GM21390 (cell line): ENCODE measurements around the gene GDAP1L1.
A peak's percentile ranks its signal among the peaks of the same experiment; 100 is the strongest.

ENCODE experiments used
- ATAC-seq: cut with Tn5 transposase; IDR thresholded peaks from one replicate; pipeline ENCODE4 v1.9.1; 2021; ENCODE audit not compliant: unreplicated experiment

GDAP1L1 gene

DNA sequence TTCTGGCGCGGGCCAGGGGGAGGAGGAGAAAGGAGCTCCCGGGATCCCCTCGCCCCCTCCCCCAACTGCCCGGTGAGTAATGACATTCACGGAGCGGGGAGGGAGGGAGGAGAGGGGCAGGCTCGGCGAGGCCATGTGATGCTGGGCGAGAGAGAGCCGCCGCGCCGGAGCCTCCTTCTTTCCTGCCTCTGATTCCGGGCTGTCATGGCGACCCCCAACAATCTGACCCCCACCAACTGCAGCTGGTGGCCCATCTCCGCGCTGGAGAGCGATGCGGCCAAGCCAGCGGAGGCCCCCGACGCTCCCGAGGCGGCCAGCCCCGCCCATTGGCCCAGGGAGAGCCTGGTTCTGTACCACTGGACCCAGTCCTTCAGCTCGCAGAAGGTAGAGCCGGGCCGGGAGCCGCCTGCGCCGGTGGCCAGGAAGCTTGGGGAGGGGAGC, at the start of gene GDAP1L1:
GDAP1L1 (plus strand) TSS at position 178 of the 441 bp plus-strand sequence; CDS start at position 205, 27 bp downstream.
- no peak for ATAC-seq

GRCh38 chr20:44198872-44199271, 48.2 kb upstream of the GDAP1L1 start:
- ATAC-seq: no peak

DNA sequence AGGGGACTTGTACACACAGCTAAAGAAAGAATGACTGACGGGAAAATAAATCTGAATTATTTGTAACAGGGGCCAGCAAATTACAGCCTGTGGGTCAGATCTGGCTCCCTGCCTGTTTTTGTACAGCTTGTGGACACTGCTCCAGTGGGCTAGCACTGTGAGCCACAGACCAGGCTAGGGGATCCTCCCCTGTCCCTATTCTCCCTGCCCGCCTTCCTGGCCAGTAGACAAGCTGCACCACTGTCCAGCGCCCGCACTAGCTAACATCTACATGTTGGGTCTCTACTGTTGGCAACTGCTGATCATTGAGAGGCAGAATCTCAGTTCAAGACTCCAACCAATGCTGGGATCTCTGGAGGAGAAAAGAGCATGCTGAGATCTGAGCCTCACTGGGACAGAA, 47.2 kb upstream of the GDAP1L1 start:
- ATAC-seq: no peak

- no peak for ATAC-seq
These were observed 46.7 kb upstream of the GDAP1L1 start for GRCh38 chr20:44200371-44200770.

DNA sequence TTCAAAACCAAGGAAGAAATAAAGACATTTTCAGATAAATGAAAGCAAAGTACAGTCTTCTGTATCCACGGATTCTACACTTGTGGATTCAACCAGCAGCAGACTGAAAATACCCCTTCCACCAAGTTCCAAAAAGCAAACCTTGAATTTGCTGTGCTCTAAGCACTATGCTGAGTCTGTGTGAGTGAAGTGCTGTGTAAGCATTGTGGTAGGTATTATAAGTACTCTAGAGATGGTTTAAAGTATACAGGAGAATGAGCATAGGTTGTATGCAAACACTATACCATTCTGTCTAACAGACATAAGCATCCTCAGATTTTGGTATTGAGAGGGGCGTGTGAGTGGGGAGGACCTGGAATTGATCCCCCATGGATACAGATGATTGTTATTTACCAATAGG, 46.1 kb upstream of the GDAP1L1 start:
- ATAC-seq: no peak

DNA sequence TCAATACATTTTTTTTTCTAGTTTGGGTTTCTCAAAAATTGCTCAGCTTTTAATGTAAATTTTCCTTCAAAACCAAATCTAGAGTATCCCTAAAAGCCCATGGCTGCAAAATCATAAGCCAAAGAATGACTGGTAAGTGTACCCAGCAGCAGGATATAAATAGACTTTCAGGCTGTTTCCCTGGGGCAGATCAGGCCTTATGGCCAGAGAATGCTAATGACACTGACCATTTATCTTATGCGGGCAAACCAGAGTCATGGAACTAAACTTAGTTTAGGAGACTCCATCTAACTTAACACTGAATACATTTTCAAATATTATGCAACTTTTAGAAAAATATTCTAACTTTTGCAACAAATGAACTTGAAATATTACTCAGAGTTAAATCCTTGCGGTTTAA, 43.9 kb upstream of the GDAP1L1 start:
- no peak for ATAC-seq

GRCh38 chr20:44204156-44204831, 42.8 kb upstream of the GDAP1L1 start:
- no peak for ATAC-seq

DNA sequence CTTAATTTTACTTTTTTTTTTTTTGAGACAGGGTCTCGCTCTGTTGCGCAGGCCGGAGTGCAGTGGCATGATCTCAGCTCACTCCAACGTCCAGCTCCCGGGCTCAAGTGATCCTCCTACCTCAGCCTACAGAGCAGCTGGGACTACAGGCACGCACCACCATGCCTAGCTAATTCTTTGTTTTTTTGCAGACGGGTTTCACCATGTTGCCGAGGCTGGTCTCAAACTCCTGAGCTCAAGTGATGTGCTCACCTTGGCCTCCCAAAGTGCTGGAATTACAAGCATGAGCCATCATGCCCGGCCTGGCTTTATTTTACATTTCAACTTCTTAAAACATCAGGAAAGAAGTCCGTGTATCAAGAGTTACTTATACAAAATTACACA, 42.3 kb upstream of the GDAP1L1 start:
- no peak for ATAC-seq

- no peak for ATAC-seq
These were observed 41.0 kb upstream of the GDAP1L1 start for GRCh38 chr20:44206132-44206531.

DNA sequence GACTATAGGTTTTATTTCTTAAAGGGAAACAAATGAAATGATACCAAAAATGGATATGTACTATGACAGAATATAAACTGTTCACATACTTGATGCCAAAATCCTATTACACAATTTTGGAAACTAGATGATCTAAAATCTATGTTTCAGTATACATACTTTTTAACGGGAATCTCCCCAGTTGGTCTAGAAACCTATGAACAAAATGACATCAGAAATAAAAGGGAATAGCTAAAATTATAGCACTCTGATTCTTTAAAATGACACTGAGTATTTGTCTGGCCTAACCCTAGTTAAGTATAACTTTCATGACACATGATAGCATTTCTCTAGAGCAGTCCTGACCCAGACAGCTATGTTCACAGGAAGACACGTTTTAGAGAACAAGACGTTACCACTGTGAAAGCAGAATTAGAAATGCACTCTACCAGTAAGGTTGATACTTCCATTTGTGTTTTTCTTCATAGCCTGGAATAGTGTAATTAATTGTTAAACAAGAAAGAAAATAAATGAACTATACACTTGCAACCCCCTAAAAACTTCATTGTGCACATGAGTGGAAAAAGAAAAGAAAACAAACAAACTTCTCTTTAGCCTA, 39.9 kb upstream of the GDAP1L1 start:
- no peak for ATAC-seq

DNA sequence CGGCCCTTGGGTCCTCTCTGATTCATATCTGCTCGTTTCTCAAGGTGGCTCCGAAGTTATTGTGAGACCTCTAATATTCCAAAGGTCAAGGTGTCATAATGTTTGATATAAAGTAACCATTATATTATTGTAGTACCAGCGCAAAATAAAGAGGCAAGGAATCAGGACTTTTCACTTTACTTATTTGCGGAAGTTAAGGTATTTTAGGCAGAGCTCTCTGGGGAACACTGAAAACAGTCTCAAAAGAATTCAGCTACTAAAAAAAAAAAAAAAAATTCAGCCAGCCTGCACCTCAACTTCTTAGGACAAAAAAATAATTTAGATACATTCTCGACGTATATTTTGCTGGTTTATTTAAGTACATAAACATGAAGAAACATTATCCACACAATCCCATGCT, 38.9 kb upstream of the GDAP1L1 start:
- no peak for ATAC-seq

DNA sequence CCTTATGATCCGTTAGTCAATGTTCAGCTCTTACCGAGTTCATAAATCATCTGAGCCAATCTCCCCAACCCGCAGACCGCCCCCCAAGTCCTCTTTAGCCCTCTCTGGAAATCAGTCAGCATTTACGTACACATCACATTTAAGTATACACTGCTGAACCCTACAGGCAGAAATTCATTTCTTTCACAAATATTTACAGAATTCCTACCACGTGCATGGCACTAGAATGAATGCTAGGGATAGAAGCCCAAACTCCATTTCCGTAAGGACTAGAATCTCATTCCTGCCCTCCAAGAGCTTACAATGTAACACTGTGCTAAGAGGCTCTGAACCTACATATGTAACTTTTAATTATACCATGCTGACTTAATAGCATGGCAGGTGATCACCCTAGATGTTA, 38.3 kb upstream of the GDAP1L1 start:
- ATAC-seq: no peak

DNA sequence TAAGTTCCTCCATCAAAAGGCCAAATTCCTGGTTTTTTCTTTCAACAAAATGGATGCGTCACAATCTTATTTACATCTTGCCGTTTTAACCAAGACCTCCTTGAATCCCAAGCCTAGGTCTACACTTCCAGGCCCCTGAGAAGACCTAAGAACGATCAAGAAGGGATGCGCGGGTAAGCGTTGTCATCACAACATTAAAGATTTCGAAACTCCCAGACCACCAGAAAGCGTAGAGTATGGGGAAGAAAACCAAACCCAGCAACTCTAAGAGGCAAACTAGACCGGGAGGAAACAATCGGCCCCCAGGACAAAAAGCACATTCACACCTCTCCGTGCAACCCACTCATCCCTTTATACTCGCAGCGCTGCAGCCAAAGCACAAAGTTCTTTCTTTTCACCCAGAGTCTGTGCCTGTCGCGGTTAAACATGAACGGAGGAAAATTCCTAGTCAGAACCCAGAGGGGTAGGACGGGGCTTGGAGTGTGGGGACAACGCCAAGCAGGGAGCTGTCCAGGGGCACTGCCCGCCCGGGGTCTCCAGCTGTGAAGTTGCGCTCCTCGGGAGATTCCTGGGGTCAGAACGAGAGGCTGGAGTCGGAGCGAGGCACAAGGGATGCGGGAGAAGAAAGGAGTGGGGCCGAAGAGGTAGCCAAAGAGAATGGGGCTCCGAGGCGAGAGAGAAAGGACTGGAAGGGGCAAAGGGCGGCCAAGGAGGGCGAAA, 37.3 kb upstream of the GDAP1L1 start:
- no peak for ATAC-seq

DNA sequence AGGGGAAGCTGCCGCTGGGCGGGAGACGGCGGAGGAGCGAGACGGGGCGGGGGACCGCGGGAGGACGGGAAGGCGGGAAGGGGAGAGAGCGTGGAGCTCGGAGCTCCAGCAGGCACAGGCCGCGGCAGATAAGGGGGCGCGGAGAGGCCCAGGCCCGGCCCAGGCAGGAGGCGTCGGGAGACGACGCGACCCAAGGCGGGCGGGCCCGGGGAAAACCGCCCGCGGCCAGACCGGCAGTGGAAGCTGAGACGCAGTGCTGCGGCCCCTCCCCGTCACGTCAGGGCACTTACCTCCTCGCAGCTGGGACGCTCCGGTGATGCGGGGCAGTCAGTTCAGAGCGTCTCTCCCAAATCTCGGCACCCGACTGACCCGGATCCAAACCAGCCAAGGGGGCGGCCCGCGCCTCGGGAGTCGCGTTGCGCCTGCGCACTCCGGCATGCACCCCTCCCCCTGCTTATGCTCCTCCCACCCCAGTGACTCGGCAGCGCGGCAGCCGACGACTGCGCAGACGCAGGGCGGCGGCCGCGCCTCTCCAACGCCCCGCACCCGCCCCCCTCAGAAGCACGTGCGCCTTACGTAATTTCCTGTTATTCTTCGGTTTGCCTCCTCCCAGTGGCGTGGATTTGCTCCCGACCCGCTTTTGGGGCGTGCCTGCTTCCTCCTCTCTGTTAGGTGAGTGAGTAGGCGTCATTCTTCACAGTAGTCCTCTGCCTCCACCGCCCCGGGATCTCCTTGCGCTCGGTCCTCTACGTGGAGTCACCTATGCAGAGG, 36.5 kb upstream of the GDAP1L1 start, which contains the start of gene OSER1:
OSER1 (minus strand) TSS at position 366 of the 771 bp plus-strand sequence. CDS start 3,814 bp downstream, outside the sequence.
- ATAC-seq: peak; percentile 84

GRCh38 chr20:44211177-44212039, 35.7 kb upstream of the GDAP1L1 start:
- ATAC-seq: no peak

DNA sequence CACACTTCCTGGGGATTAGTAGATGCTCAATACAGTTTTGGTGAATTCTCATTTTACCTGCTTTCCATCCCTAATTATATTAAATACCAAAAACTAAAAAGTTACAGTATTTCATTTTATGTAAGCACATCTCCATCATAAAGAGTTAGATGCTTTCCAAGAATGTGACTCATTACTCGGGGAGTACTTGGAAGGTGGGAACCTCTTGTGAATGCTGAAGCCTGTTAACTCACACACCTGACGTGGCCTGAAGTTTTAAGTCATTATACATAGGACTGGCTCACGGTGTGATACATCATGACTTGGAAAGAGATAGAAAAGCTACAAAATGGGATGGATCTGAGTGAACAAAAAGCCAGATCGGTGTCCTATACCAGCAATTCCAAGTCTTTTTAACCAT, 34.3 kb upstream of the GDAP1L1 start:
- no peak for ATAC-seq

DNA sequence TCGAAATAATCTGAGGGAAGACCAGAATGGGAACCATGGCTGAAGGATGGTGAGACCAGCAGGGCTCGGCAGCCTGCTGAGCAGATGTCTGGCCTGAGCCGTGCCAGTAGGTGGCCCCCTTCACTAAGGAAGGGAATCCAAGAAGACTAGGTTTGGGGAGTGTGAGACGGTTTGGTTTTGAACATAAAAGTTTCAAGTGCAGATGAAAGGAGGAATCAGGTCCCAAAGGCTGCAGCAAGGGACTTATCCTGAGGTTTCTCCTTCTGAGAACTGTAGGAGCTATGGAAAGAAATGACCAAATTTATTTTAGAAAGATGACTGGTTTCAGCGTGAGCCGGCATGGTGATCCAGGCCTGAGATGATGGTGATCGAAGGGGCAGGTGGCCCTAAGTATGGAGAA, 32.0 kb upstream of the GDAP1L1 start:
- ATAC-seq: no peak

DNA sequence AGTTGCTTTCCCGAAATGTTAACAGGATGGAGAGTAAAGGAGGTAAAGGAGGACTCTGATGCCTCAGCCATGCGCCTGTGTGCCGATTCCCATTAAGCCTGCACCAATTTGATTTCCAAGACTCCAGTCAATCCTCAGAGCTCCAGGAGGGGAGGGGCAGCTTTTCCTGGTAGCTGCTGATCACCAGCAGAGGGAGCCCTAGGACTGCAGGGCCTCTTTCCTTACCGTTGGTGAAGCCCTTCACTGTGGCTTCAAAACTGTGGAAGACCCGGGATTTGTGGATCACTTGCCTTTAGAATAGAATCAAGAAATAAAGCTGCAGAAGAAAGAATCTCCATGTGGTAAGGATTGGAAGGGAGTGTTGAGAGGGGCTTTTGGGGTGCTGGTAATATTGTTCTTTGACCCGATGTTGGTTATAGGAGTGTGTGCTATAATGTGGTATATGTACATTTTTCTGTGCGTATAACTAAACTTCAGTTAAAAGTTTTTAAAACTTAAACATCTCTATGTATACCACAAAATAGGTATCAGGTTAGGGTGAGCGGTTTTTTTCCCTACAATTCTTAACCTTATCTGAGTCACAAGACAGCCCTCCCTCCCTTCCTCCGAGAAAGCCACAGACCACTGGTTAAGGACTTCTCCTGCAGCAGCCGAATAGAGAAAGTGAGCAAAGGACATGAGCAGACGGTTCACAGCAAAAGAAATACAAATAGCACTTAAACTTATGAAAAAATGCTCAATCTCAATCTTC, 29.6 kb upstream of the GDAP1L1 start:
- ATAC-seq: no peak

DNA sequence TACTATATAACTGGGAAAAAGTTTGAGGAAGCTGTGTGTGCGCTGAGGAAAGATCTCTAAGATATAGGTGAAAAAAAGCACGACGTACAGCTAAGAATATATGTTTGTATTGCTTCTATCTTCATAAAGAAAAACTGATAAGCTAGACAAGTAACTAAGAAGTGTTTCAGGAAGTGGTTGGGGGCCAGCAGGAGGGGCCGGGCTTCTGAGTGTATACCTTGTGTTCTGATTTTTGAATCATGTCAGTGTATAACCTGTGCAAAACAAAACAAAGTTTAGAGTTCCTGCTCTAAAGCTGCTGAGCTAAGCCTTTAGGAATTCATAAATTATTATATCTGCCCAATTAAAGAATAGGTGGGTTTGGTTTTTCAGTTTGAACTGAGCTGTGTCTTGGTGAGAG, 28.7 kb upstream of the GDAP1L1 start:
- ATAC-seq: no peak
